ENCODE data around the gene MRPS27. TPM values are rescaled to one million over a fixed set of nuclear protein-coding genes. Genes with fewer than 3 reads are reported as not detected.
"Not testable (repeated sequence)": the region's sequence is repeated elsewhere in the genome, so short reads cannot be mapped to it uniquely, and the experiment has no call there.

Gene MRPS27
- total RNA-seq, 4 donors from 2014 or later: 32.8 to 55.0 (median 44.0) TPM

GRCh38 chr5:72171667-72172066, 148.4 kb downstream of the MRPS27 start:
- no peak overlapping the region for H3K4me3 ChIP-seq (ENCODE audit: low read depth, poor library complexity, severe bottlenecking)
- DNase-seq (ENCODE audit: low spot score in 2 of 2): no peak
- TF ChIP-seq POLR2A (IDR thresholded peaks at IDR 0.05): no peak
- TF ChIP-seq CTCF (IDR thresholded peaks at IDR 0.05): no peak
- WGBS, 2 donors: 91 to 93% methylated on average over 6 of the region's 6 CpGs
- intact Hi-C loops (cut with DNase I; ENCODE audit: low total_unique reads): no loop called here

- intact Hi-C loops (cut with DNase I; ENCODE audit: low total_unique reads); H3K4me3 ChIP-seq (ENCODE audit: low read depth, poor library complexity, severe bottlenecking); DNase-seq (ENCODE audit: low spot score in 2 of 2): not testable (repeated sequence)
- WGBS, 2 donors: 93 to 95% methylated on average over 3 of the region's 3 CpGs
These were observed 148.9 kb downstream of the MRPS27 start for GRCh38 chr5:72171181-72171580.

GRCh38 chr5:72170101-72170500, 149.9 kb downstream of the MRPS27 start:
- TF ChIP-seq CTCF (IDR thresholded peaks at IDR 0.05) (no peak), POLR2A (IDR thresholded peaks at IDR 0.05) (no peak)
- no peak overlapping the region for H3K4me3 ChIP-seq (ENCODE audit: low read depth, poor library complexity, severe bottlenecking)
- intact Hi-C loops (cut with DNase I; ENCODE audit: low total_unique reads): no loop called here
- no peak for DNase-seq (ENCODE audit: low spot score in 2 of 2)
- 85 to 91% methylated on average over 2 of the region's 2 CpGs for WGBS, 2 donors

Small RNAs within 50 kb of the gene (microRNA-seq; reads per million reads assigned to microRNA genes)
- 0 reads per million in 2 donors for gene MIR4803 (ENCODE audit: borderline number of aligned reads in 1 of 2, borderline replicate concordance in 2 of 2)

Other genes with a start within 250 kb of the MRPS27 start
- 100 to 1,000 TPM in 1 of 4 donors, 10 to 100 TPM in 3; 26.3 to 218 (median 73.9) TPM for gene MAP1B, start 212.8 kb downstream of the MRPS27 start, total RNA-seq
- gene PTCD2, start 133 bp upstream of the MRPS27 start, total RNA-seq: 10 to 100 TPM in 1 of 4 donors, 1 to 10 TPM in 3; 7.2 to 12.5 (median 7.9) TPM
- 1 to 10 TPM in 3 of 4 donors, under 1 TPM in 1; 0.51 to 3.5 (median 1.6) TPM for gene ZNF366, start 187.2 kb upstream of the MRPS27 start, total RNA-seq